Natural killer cell treated with Interleukin-12 subunit alpha and Interleukin-12 subunit beta and Interleukin-15 and Interleukin-18, amount 100 ng/mL, for 72 hours (primary cell): ENCODE measurements around the gene OR6X1. TPM values are rescaled to one million over a fixed set of nuclear protein-coding genes. Genes with fewer than 3 reads are reported as not detected.

Source experiments
- ATAC-seq, 2 donors: fragments of 150-1000 bp; cut with Tn5 transposase in 1 of 2; sonication (Bioruptor Pico), chemical (Tn5 transposase) in 1 of 2; 2 replicates each; pipeline ENCODE4 v1.10.0; 2021
- DNase-seq: peaks from one replicate; pipeline ENCODE4 v3.0.0; 2022; ENCODE audit warnings: low spot score
- H3K27ac Mint-ChIP-seq, 2 donors: 1 replicate in 1 of 2; 2 replicates in 1 of 2; pipeline ENCODE4 v1.8.0; 2022; ENCODE audit warnings: mixed read lengths in 2 of 2, mild to moderate bottlenecking in 1 of 2, moderate library complexity in 1 of 2
- H3K27me3 Mint-ChIP-seq, 2 donors: 1 replicate in 1 of 2; 2 replicates in 1 of 2; pipeline ENCODE4 v1.8.0; 2022; ENCODE audit warnings: mixed read lengths in 2 of 2
- H3K36me3 Mint-ChIP-seq: one replicate; pipeline ENCODE4 v1.8.0; 2022; ENCODE audit warnings: mixed read lengths
- H3K4me1 Mint-ChIP-seq, 2 donors: 1 replicate in 1 of 2; 2 replicates in 1 of 2; pipeline ENCODE4 v1.8.0; 2022; ENCODE audit warnings: low read depth in 2 of 2, mixed read lengths in 2 of 2, mild to moderate bottlenecking in 1 of 2
- H3K4me3 Mint-ChIP-seq: one replicate; pipeline ENCODE4 v1.8.0; 2022; ENCODE audit warnings: mixed read lengths
- H3K9me3 Mint-ChIP-seq: 2 replicates; pipeline ENCODE4 v1.8.0; 2022; ENCODE audit warnings: mixed read lengths
- total RNA-seq, 2 donors: library from RNA; stranded (reverse); gene quantifications; one replicate each; pipeline ENCODE4 v1.2.3, GENCODE V29; 2022

Gene OR6X1
- total RNA-seq: not detected

- Mint-ChIP-seq H3K4me3 (no peak within 1 kb of the TSS), H3K27me3 (peaks cover 37 to 76% of the 10 kb centered on the region in 2 donors), H3K4me1 (no peaks in the 10 kb centered on the region), H3K9me3 (no peaks in the 10 kb centered on the region), H3K36me3 (no peaks in the 10 kb centered on the region), H3K27ac (no peak within 1 kb of the TSS)
- ATAC-seq (no peak), DNase-seq (no peak)
These were observed at the start of gene OR6X1 for GRCh38 chr11:123754101-123754568. Gene OR6X1, minus strand, starts transcription at chr11:123754518. Its CDS starts 0 bp downstream, at chr11:123754518.

- Mint-ChIP-seq H3K9me3 (no peaks in the 10 kb centered on the region), H3K27me3 (peaks cover 11 to 14% of the 10 kb centered on the region in 2 donors), H3K36me3 (no peaks in the 10 kb centered on the region), H3K4me3 (no peak overlapping the region), H3K27ac (no peak overlapping the region), H3K4me1 (no peaks in the 10 kb centered on the region)
- ATAC-seq (no peak), DNase-seq (no peak)
These were observed 47.4 kb upstream of the OR6X1 start for GRCh38 chr11:123801765-123802164.

GRCh38 chr11:123800036-123800435 lies 45.7 kb upstream of the OR6X1 start:
- H3K27ac Mint-ChIP-seq: no peak overlapping the region
- no peaks in the 10 kb centered on the region for H3K36me3 Mint-ChIP-seq
- no peaks in the 10 kb centered on the region for H3K9me3 Mint-ChIP-seq
- peaks cover 9 to 11% of the 10 kb centered on the region in 2 donors for H3K27me3 Mint-ChIP-seq
- ATAC-seq (no peak), DNase-seq (no peak)
- no peaks in the 10 kb centered on the region for H3K4me1 Mint-ChIP-seq
- H3K4me3 Mint-ChIP-seq: no peak overlapping the region

GRCh38 chr11:123799438-123799837 lies 45.1 kb upstream of the OR6X1 start:
- Mint-ChIP-seq H3K4me3 (no peak overlapping the region), H3K9me3 (no peaks in the 10 kb centered on the region), H3K36me3 (no peaks in the 10 kb centered on the region), H3K27me3 (peaks cover 11 to 12% of the 10 kb centered on the region in 2 donors), H3K27ac (no peak overlapping the region), H3K4me1 (no peaks in the 10 kb centered on the region)
- DNase-seq (no peak), ATAC-seq (no peak)

GRCh38 chr11:123798513-123799252 lies 44.4 kb upstream of the OR6X1 start:
- H3K4me3 Mint-ChIP-seq: no peak overlapping the region
- ATAC-seq (no peak), DNase-seq (no peak)
- H3K9me3 Mint-ChIP-seq: no peaks in the 10 kb centered on the region
- H3K27ac Mint-ChIP-seq: no peak overlapping the region
- peaks cover 12 to 15% of the 10 kb centered on the region in 2 donors for H3K27me3 Mint-ChIP-seq
- H3K4me1 Mint-ChIP-seq: no peaks in the 10 kb centered on the region
- H3K36me3 Mint-ChIP-seq: no peaks in the 10 kb centered on the region

- Mint-ChIP-seq H3K9me3 (no peaks in the 10 kb centered on the region), H3K4me1 (no peaks in the 10 kb centered on the region), H3K36me3 (no peaks in the 10 kb centered on the region), H3K4me3 (no peak overlapping the region), H3K27ac (no peak overlapping the region), H3K27me3 (peaks cover 13 to 15% of the 10 kb centered on the region in 2 donors)
- DNase-seq (no peak), ATAC-seq (no peak)
These were observed 43.8 kb upstream of the OR6X1 start for GRCh38 chr11:123798079-123798478.

GRCh38 chr11:123797541-123797940 lies 43.2 kb upstream of the OR6X1 start:
- DNase-seq: no peak
- no peak for ATAC-seq
- no peaks in the 10 kb centered on the region for H3K4me1 Mint-ChIP-seq
- no peak overlapping the region for H3K27ac Mint-ChIP-seq
- H3K36me3 Mint-ChIP-seq: no peaks in the 10 kb centered on the region
- H3K9me3 Mint-ChIP-seq: no peaks in the 10 kb centered on the region
- H3K27me3 Mint-ChIP-seq: peaks cover 17 to 18% of the 10 kb centered on the region in 2 donors
- no peak overlapping the region for H3K4me3 Mint-ChIP-seq

- Mint-ChIP-seq H3K27ac (no peak overlapping the region), H3K36me3 (no peaks in the 10 kb centered on the region), H3K4me1 (no peaks in the 10 kb centered on the region), H3K9me3 (no peaks in the 10 kb centered on the region), H3K4me3 (no peak overlapping the region), H3K27me3 (peaks cover 17 to 18% of the 10 kb centered on the region in 2 donors)
- no peak for ATAC-seq
- no peak for DNase-seq
These were observed 42.8 kb upstream of the OR6X1 start for GRCh38 chr11:123797114-123797513.

GRCh38 chr11:123796226-123796625 lies 41.9 kb upstream of the OR6X1 start:
- no peak for DNase-seq
- no peak for ATAC-seq
- H3K27ac Mint-ChIP-seq: no peak overlapping the region
- peaks cover 12 to 18% of the 10 kb centered on the region in 2 donors for H3K27me3 Mint-ChIP-seq
- H3K4me3 Mint-ChIP-seq: no peak overlapping the region
- no peaks in the 10 kb centered on the region for H3K9me3 Mint-ChIP-seq
- no peaks in the 10 kb centered on the region for H3K36me3 Mint-ChIP-seq
- H3K4me1 Mint-ChIP-seq: no peaks in the 10 kb centered on the region

GRCh38 chr11:123783536-123783935 lies 29.2 kb upstream of the OR6X1 start:
- H3K27me3 Mint-ChIP-seq: peaks cover 8 to 60% of the 10 kb centered on the region in 2 donors
- no peak for DNase-seq
- peaks cover 3% of the 10 kb centered on the region for H3K9me3 Mint-ChIP-seq
- no peak for ATAC-seq
- H3K4me1 Mint-ChIP-seq: no peaks in the 10 kb centered on the region
- H3K27ac Mint-ChIP-seq: no peak overlapping the region
- H3K4me3 Mint-ChIP-seq: no peak overlapping the region
- H3K36me3 Mint-ChIP-seq: peaks cover 9% of the 10 kb centered on the region

GRCh38 chr11:123778511-123778910 lies 24.2 kb upstream of the OR6X1 start:
- Mint-ChIP-seq H3K27me3 (peaks cover 5 to 37% of the 10 kb centered on the region in 2 donors), H3K9me3 (no peaks in the 10 kb centered on the region), H3K27ac (no peak overlapping the region), H3K36me3 (no peaks in the 10 kb centered on the region), H3K4me3 (no peak overlapping the region), H3K4me1 (no peaks in the 10 kb centered on the region)
- DNase-seq: no peak
- no peak for ATAC-seq

- peaks cover 7 to 23% of the 10 kb centered on the region in 2 donors for H3K27me3 Mint-ChIP-seq
- ATAC-seq (no peak), DNase-seq (no peak)
- H3K9me3 Mint-ChIP-seq: no peaks in the 10 kb centered on the region
- no peaks in the 10 kb centered on the region for H3K4me1 Mint-ChIP-seq
- H3K4me3 Mint-ChIP-seq: no peak overlapping the region
- H3K36me3 Mint-ChIP-seq: no peaks in the 10 kb centered on the region
- H3K27ac Mint-ChIP-seq: no peak overlapping the region
These were observed 21.6 kb upstream of the OR6X1 start for GRCh38 chr11:123775715-123776549.

GRCh38 chr11:123775289-123775688 lies 21.0 kb upstream of the OR6X1 start:
- Mint-ChIP-seq H3K36me3 (no peaks in the 10 kb centered on the region), H3K4me3 (no peak overlapping the region), H3K27ac (no peak overlapping the region), H3K27me3 (peaks cover 7 to 21% of the 10 kb centered on the region in 2 donors), H3K9me3 (no peaks in the 10 kb centered on the region), H3K4me1 (no peaks in the 10 kb centered on the region)
- DNase-seq (no peak), ATAC-seq (no peak)

- H3K27ac Mint-ChIP-seq: no peak overlapping the region
- DNase-seq (no peak), ATAC-seq (no peak)
- no peaks in the 10 kb centered on the region for H3K4me1 Mint-ChIP-seq
- H3K4me3 Mint-ChIP-seq: no peak overlapping the region
- no peaks in the 10 kb centered on the region for H3K9me3 Mint-ChIP-seq
- H3K27me3 Mint-ChIP-seq: peaks cover 9 to 15% of the 10 kb centered on the region in 2 donors
- H3K36me3 Mint-ChIP-seq: no peaks in the 10 kb centered on the region
These were observed 19.6 kb upstream of the OR6X1 start for GRCh38 chr11:123773959-123774358.
